ENCODE data around the gene MED13L.

DNA sequence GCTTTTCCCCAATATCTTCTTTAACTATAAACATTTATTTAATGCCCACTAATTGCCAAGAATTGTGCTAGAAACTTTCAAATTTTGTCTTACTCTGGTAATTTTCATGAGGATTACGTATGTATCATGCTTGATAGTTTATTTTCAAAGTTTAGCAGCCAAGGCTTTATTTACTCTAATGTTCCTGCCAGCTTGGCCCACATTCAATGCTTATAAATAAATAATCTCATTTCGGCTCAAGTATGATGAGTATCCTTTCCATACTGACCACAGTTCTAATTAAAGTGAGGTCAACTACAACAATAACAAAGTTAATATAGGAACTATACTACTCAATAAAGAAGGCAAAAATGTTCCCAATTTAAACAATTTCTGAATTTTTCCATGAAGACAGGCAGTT lies 259.2 kb downstream of the MED13L start:
- TF ChIP-seq POLR2AphosphoS5 (IDR thresholded peaks at IDR 0.05; ENCODE audit: low read depth, low read length), result no peak
- no peak for TF ChIP-seq SIN3A (IDR thresholded peaks at IDR 0.05; ENCODE audit: borderline replicate concordance, insufficient read depth, low read length)
- no peak for TF ChIP-seq TAF1 (IDR thresholded peaks at IDR 0.05; ENCODE audit: borderline replicate concordance, insufficient read depth, low read length)
- TF ChIP-seq, protein P1, sequence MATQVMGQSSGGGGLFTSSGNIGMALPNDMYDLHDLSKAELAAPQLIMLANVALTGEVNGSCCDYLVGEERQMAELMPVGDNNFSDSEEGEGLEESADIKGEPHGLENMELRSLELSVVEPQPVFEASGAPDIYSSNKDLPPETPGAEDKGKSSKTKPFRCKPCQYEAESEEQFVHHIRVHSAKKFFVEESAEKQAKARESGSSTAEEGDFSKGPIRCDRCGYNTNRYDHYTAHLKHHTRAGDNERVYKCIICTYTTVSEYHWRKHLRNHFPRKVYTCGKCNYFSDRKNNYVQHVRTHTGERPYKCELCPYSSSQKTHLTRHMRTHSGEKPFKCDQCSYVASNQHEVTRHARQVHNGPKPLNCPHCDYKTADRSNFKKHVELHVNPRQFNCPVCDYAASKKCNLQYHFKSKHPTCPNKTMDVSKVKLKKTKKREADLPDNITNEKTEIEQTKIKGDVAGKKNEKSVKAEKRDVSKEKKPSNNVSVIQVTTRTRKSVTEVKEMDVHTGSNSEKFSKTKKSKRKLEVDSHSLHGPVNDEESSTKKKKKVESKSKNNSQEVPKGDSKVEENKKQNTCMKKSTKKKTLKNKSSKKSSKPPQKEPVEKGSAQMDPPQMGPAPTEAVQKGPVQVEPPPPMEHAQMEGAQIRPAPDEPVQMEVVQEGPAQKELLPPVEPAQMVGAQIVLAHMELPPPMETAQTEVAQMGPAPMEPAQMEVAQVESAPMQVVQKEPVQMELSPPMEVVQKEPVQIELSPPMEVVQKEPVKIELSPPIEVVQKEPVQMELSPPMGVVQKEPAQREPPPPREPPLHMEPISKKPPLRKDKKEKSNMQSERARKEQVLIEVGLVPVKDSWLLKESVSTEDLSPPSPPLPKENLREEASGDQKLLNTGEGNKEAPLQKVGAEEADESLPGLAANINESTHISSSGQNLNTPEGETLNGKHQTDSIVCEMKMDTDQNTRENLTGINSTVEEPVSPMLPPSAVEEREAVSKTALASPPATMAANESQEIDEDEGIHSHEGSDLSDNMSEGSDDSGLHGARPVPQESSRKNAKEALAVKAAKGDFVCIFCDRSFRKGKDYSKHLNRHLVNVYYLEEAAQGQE (IDR thresholded peaks at IDR 0.05; ENCODE audit: insufficient read depth in 1 of 2, low read depth in 2 of 2, low read length in 2 of 2), result no peak

Data from PFSK-1 (cell line).